HepG2 (cell line): ENCODE measurements around the gene RXFP1. TPM values are rescaled to one million over a fixed set of nuclear protein-coding genes. Genes with fewer than 3 reads are reported as not detected.

Source experiments
- ATAC-seq: fragments of 200-7000 bp; cut with Tn5 transposase; 3 replicates; pipeline ENCODE4 v1.9.1; 2020; ENCODE audit warnings: mild to moderate bottlenecking, moderate library complexity
- BruUV-seq: library from RNA; stranded (reverse); fragments of 400-500 nt; replicated peaks from 2 replicates; lab custom pipeline; 2021; lab: Mats Ljungman, UMichigan
- CTCF ChIA-PET: fragments of 300-600 bp; formaldehyde crosslinking; extraction: SDS; loops from one replicate; lab custom pipeline; 2021; ENCODE audit warnings: low total read pairs, inconsistent platforms, low intra/inter-chr PET ratio; lab: Yijun Ruan, JAX
- POLR2A ChIA-PET: fragments of 350-600 bp; sonication (Branson Sonifier 250); formaldehyde crosslinking; loops from one replicate; lab custom pipeline; 2020; ENCODE audit warnings: antibody characterized with exemption, inconsistent platforms; lab: Yijun Ruan, JAX
- DNase-seq: peaks from one replicate; pipeline ENCODE4 v3.0.0-alpha.2; 2015; ENCODE audit warnings: low spot score
- FAIRE-seq: peaks from 3 replicates; lab custom pipeline; 2011; peaks lifted over from hg19 to GRCh38; lab: Jason Lieb, UNC
- H2AFZ ChIP-seq: one replicate; pipeline ENCODE4 v1.6.1; 2011; ENCODE audit warnings: low read length, inconsistent platforms
- H3K27ac ChIP-seq: fragments of 300-600 bp; 3 replicates; pipeline ENCODE4 v1.8.0; 2011; ENCODE audit warnings: mixed run types, mild to moderate bottlenecking, mixed read lengths, low read length, inconsistent platforms; ENCODE audit not compliant: insufficient read depth; ENCODE audit errors: extremely low read length
- H3K27me3 ChIP-seq, 2 experiments: fragments of 200-600 bp in 1 of 2; 2 replicates in 1 of 2; 3 replicates in 1 of 2; pipeline versions ENCODE4 v1.6.0 to v1.8.0; 2011; ENCODE audit warnings: low read length in 2 of 2, mild to moderate bottlenecking in 2 of 2, moderate library complexity in 2 of 2, inconsistent platforms in 1 of 2; ENCODE audit not compliant: insufficient read depth in 2 of 2, control insufficient read depth in 1 of 2
- H3K36me3 ChIP-seq, 2 experiments: fragments of 200-600 bp in 1 of 2; replicated peaks in 1 of 2; 2 replicates in 1 of 2; 3 replicates in 1 of 2; pipeline versions ENCODE4 v1.5.1 to v1.8.0; 2011; ENCODE audit warnings: low read length in 2 of 2, inconsistent platforms in 1 of 2; ENCODE audit not compliant: insufficient read depth in 2 of 2, control insufficient read depth in 1 of 2
- H3K4me1 ChIP-seq: 2 replicates; pipeline ENCODE4 v1.5.1; 2012; ENCODE audit warnings: low read length, inconsistent platforms; ENCODE audit not compliant: insufficient read depth
- H3K4me2 ChIP-seq: 2 replicates; pipeline ENCODE4 v1.6.0; 2011; ENCODE audit warnings: low read depth, low read length, inconsistent platforms
- H3K4me3 ChIP-seq, 3 experiments: fragments of 200-600 bp in 1 of 3; sonication (generic), shearing (Covaris generic) in 1 of 3; replicated peaks in 1 of 3; 2 replicates each; pipeline ENCODE4 v1.5.1; 2011 to 2016; ENCODE audit warnings: low read length in 3 of 3, inconsistent platforms in 2 of 3, low read depth in 2 of 3, mild to moderate bottlenecking in 2 of 3, control low read depth in 1 of 3, mixed read lengths in 1 of 3; ENCODE audit not compliant: insufficient read depth in 1 of 3
- H3K79me2 ChIP-seq: one replicate; pipeline ENCODE4 v1.6.1; 2011; ENCODE audit warnings: low read length, inconsistent platforms; ENCODE audit not compliant: insufficient read depth
- H3K9ac ChIP-seq: 2 replicates; pipeline ENCODE4 v1.6.0; 2011; ENCODE audit warnings: mild to moderate bottlenecking, low read depth, low read length, inconsistent platforms; ENCODE audit not compliant: insufficient read depth
- H3K9me3 ChIP-seq: 2 replicates; pipeline ENCODE4 v1.5.1; 2012; ENCODE audit warnings: mild to moderate bottlenecking, low read length
- H4K20me1 ChIP-seq: 2 replicates; pipeline ENCODE4 v1.6.0; 2011; ENCODE audit warnings: inconsistent platforms, mild to moderate bottlenecking, low read length, moderate library complexity; ENCODE audit not compliant: insufficient read depth
- ELF3 ChIP-seq: IDR thresholded peaks from 2 replicates; pipeline ENCODE4 v1.6.1; 2016; ENCODE audit warnings: missing genetic modification reagents, missing compliant biosample characterization
- ERF ChIP-seq: IDR thresholded peaks from 2 replicates; pipeline ENCODE4 v1.6.1; 2018; ENCODE audit warnings: missing biosample characterization, missing genetic modification reagents
- FOXM1 ChIP-seq: sonication (generic); formaldehyde crosslinking; IDR thresholded peaks from 2 replicates; pipeline ENCODE4 v1.5.0; 2020; ENCODE audit warnings: missing genetic modification reagents
- GABPA ChIP-seq, 2 experiments: IDR thresholded peaks; 2 replicates each; pipeline ENCODE4 v1.6.1; 2011 to 2016; ENCODE audit warnings: low read depth in 2 of 2, low read length in 1 of 2, missing biosample characterization in 1 of 2, missing genetic modification characterization in 1 of 2
- GTF3A ChIP-seq: sonication (generic); formaldehyde crosslinking; conservative IDR thresholded peaks from 2 replicates; pipeline ENCODE4 v1.4.0; 2020; ENCODE audit warnings: mild to moderate bottlenecking, missing genetic modification reagents
- JARID2 ChIP-seq: sonication (generic); formaldehyde crosslinking; IDR thresholded peaks from 2 replicates; pipeline ENCODE4 v1.8.1; 2023; ENCODE audit warnings: missing genetic modification reagents, inconsistent platforms; ENCODE audit not compliant: insufficient replicate concordance
- JUND ChIP-seq: sonication (generic); formaldehyde crosslinking; IDR thresholded peaks from 2 replicates; pipeline ENCODE4 v1.8.0; 2022; ENCODE audit warnings: mild to moderate bottlenecking, missing genetic modification reagents
- MTF2 ChIP-seq: sonication (generic); formaldehyde crosslinking; IDR thresholded peaks from 2 replicates; pipeline ENCODE4 v1.5.0; 2020; ENCODE audit warnings: missing genetic modification reagents, borderline replicate concordance
- NR2C2 ChIP-seq: sonication (generic); formaldehyde crosslinking; IDR thresholded peaks from 2 replicates; pipeline ENCODE4 v1.4.0; 2020; ENCODE audit warnings: missing genetic modification reagents, mild to moderate bottlenecking, moderate library complexity, borderline replicate concordance
- PHF5A ChIP-seq: IDR thresholded peaks from one replicate; pipeline ENCODE4 v1.6.1; 2018; ENCODE audit warnings: low read depth, missing genetic modification reagents; ENCODE audit not compliant: unreplicated experiment
- TCF7 ChIP-seq: sonication (generic); IDR thresholded peaks from 2 replicates; pipeline ENCODE4 v1.6.1; 2016; ENCODE audit warnings: antibody characterized with exemption, low read depth
- TCF7L2 ChIP-seq: IDR thresholded peaks from 2 replicates; pipeline ENCODE4 v1.6.1; 2011; ENCODE audit warnings: mild to moderate bottlenecking, low read depth, low read length, moderate library complexity
- TSC22D2 ChIP-seq: sonication (generic); formaldehyde crosslinking; IDR thresholded peaks from 2 replicates; pipeline ENCODE4 v1.5.1; 2020; ENCODE audit warnings: missing genetic modification reagents, mild to moderate bottlenecking, borderline replicate concordance
- ZNF224 ChIP-seq: sonication (generic); formaldehyde crosslinking; IDR thresholded peaks from 2 replicates; pipeline ENCODE4 v1.5.0; 2020; ENCODE audit warnings: mild to moderate bottlenecking, missing genetic modification reagents
- ZNF260 ChIP-seq: sonication (generic); formaldehyde crosslinking; IDR thresholded peaks from 2 replicates; pipeline ENCODE4 v1.4.0; 2020; ENCODE audit warnings: missing genetic modification reagents, low read depth, mild to moderate bottlenecking, borderline replicate concordance
- ZNF335 ChIP-seq: sonication (generic); formaldehyde crosslinking; IDR thresholded peaks from 2 replicates; pipeline ENCODE4 v1.4.0; 2020; ENCODE audit warnings: missing genetic modification reagents
- ZNF451 ChIP-seq: sonication (generic); formaldehyde crosslinking; IDR thresholded peaks from 2 replicates; pipeline ENCODE4 v1.5.0; 2020; ENCODE audit warnings: mild to moderate bottlenecking, missing genetic modification reagents
- ZSCAN20 ChIP-seq: sonication (generic); formaldehyde crosslinking; IDR thresholded peaks from 2 replicates; pipeline ENCODE4 v1.4.0; 2020; ENCODE audit warnings: missing genetic modification reagents, mild to moderate bottlenecking, borderline replicate concordance
- WGBS: methylation state at CpG from one replicate; pipeline ENCODE4 v1.1.6; 2017; ENCODE audit warnings: low lambda C conversion rate; 5-methylcytosine and 5-hydroxymethylcytosine counted together
- in situ Hi-C: cut with HindIII; loops from 2 replicates; pipeline ENCODE4 v1.10.0; 2017; ENCODE audit warnings: low pct_unique_long_range_greater_than_20kb; ENCODE audit not compliant: extremely low pct_ligation_motif_present
- intact Hi-C: fragments of 100-400 bp; cut with micrococcal nuclease; formaldehyde crosslinking; loops from one replicate; pipeline ENCODE4 v1.10.0; 2022; ENCODE audit not compliant: unreplicated experiment
- polyA plus RNA-seq, 8 experiments: library from polyadenylated mRNA; depleted of rRNA in 3 of 8; stranded (reverse) in 7 of 8; unstranded in 1 of 8; fragments of >200 nt; fragmentation: Illumina TruSeq in 4 of 8; extraction: Trizol in 4 of 8; gene quantifications; 2 replicates each; pipeline versions ENCODE4 v1.2.1 to v1.2.3, GENCODE V29; 2011 to 2016; ENCODE audit warnings: low read depth in 4 of 8, missing spikeins in 1 of 8, mixed read lengths in 1 of 8; ENCODE audit not compliant: insufficient read depth in 1 of 8
- total RNA-seq, 5 experiments: library from RNA; depleted of rRNA; stranded (reverse); fragments of >200 nt; fragmentation: Illumina TruSeq; extraction: Trizol; gene quantifications; 2 replicates each; pipeline ENCODE4 v1.2.3, GENCODE V29; 2016; ENCODE audit warnings: low read depth in 1 of 5
- TF ChIP-seq, protein P1 (sequence below): sonication (generic); formaldehyde crosslinking; IDR thresholded peaks from 2 replicates; pipeline ENCODE4 v1.4.0; 2020; ENCODE audit warnings: missing genetic modification reagents, borderline replicate concordance
- TF ChIP-seq, protein P2 (sequence below): sonication (generic); formaldehyde crosslinking; conservative IDR thresholded peaks from 2 replicates; pipeline ENCODE4 v1.4.0; 2020; ENCODE audit warnings: mild to moderate bottlenecking, missing genetic modification reagents, moderate library complexity

Gene RXFP1
- total and polyA plus RNA-seq, 2 of the 13 experiments (the other 11 are each of a cell fraction or from before 2014, with no cell fraction given), result not detected

DNA sequence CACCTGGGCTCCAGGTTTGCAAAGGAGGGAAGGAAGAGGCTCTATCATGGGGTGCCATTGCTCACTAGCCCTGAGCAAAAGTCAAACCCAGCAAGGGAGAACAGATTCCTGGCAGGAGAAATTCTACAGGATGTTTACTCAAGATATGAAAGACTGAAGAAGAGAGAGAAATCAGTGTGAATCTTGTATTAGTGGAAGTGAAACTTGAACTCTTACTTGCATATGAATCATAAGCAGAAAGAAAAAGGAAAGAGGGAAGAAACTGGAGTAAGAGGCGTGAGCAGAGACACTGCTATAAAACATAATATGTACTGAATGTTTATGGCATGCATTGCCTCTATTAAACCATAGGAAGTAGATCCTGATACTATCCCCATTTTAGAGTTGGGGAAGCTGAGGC, 89.1 kb downstream of the RXFP1 start:
- no peaks in the 10 kb centered on the region for H3K79me2 ChIP-seq
- TF ChIP-seq JUND (CRISPR knock-in tag) (no peak), GTF3A (CRISPR knock-in tag) (no peak), ZNF224 (CRISPR knock-in tag) (no peak), FOXM1 (no peak), PHF5A (CRISPR knock-in tag) (no peak), GABPA (IDR thresholded peaks at IDR 0.05; ENCODE audit: low read depth, low read length) (no peak), GABPA (CRISPR knock-in tag; IDR thresholded peaks at IDR 0.05; ENCODE audit: low read depth) (no peak), ERF (CRISPR knock-in tag) (no peak), TCF7 (no peak), ZNF335 (no peak), ZNF451 (CRISPR knock-in tag) (no peak), MTF2 (CRISPR knock-in tag) (no peak), ELF3 (CRISPR knock-in tag) (no peak), ZNF260 (CRISPR knock-in tag) (no peak), TCF7L2 (no peak), ZSCAN20 (CRISPR knock-in tag) (no peak), NR2C2 (CRISPR knock-in tag) (no peak), JARID2 (CRISPR knock-in tag) (no peak), TSC22D2 (CRISPR knock-in tag) (no peak)
- TF ChIP-seq, protein P1, sequence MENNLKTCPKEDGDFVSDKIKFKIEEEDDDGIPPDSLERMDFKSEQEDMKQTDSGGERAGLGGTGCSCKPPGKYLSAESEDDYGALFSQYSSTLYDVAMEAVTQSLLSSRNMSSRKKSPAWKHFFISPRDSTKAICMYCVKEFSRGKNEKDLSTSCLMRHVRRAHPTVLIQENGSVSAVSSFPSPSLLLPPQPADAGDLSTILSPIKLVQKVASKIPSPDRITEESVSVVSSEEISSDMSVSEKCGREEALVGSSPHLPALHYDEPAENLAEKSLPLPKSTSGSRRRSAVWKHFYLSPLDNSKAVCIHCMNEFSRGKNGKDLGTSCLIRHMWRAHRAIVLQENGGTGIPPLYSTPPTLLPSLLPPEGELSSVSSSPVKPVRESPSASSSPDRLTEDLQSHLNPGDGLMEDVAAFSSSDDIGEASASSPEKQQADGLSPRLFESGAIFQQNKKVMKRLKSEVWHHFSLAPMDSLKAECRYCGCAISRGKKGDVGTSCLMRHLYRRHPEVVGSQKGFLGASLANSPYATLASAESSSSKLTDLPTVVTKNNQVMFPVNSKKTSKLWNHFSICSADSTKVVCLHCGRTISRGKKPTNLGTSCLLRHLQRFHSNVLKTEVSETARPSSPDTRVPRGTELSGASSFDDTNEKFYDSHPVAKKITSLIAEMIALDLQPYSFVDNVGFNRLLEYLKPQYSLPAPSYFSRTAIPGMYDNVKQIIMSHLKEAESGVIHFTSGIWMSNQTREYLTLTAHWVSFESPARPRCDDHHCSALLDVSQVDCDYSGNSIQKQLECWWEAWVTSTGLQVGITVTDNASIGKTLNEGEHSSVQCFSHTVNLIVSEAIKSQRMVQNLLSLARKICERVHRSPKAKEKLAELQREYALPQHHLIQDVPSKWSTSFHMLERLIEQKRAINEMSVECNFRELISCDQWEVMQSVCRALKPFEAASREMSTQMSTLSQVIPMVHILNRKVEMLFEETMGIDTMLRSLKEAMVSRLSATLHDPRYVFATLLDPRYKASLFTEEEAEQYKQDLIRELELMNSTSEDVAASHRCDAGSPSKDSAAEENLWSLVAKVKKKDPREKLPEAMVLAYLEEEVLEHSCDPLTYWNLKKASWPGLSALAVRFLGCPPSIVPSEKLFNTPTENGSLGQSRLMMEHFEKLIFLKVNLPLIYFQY (CRISPR knock-in tag), result no peak
- TF ChIP-seq, protein P2, sequence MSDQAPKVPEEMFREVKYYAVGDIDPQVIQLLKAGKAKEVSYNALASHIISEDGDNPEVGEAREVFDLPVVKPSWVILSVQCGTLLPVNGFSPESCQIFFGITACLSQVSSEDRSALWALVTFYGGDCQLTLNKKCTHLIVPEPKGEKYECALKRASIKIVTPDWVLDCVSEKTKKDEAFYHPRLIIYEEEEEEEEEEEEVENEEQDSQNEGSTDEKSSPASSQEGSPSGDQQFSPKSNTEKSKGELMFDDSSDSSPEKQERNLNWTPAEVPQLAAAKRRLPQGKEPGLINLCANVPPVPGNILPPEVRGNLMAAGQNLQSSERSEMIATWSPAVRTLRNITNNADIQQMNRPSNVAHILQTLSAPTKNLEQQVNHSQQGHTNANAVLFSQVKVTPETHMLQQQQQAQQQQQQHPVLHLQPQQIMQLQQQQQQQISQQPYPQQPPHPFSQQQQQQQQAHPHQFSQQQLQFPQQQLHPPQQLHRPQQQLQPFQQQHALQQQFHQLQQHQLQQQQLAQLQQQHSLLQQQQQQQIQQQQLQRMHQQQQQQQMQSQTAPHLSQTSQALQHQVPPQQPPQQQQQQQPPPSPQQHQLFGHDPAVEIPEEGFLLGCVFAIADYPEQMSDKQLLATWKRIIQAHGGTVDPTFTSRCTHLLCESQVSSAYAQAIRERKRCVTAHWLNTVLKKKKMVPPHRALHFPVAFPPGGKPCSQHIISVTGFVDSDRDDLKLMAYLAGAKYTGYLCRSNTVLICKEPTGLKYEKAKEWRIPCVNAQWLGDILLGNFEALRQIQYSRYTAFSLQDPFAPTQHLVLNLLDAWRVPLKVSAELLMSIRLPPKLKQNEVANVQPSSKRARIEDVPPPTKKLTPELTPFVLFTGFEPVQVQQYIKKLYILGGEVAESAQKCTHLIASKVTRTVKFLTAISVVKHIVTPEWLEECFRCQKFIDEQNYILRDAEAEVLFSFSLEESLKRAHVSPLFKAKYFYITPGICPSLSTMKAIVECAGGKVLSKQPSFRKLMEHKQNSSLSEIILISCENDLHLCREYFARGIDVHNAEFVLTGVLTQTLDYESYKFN, result no peak
- H2AFZ ChIP-seq, result no peak overlapping the region
- no peaks in the 10 kb centered on the region for H3K36me3 ChIP-seq
- intact Hi-C loops, result no loop called here
- H3K4me2 ChIP-seq, result no peak overlapping the region
- no peaks in the 10 kb centered on the region for H3K9me3 ChIP-seq
- DNase-seq, result no peak
- H3K27ac ChIP-seq, result no peak overlapping the region
- H3K9ac ChIP-seq, result no peak overlapping the region
- ATAC-seq, result no peak
- in situ Hi-C loops, result loop anchor here (25.0 kb wide), 1 partner anchor 623 kb away; no protein-coding TSS in a partner anchor
- H3K4me1 ChIP-seq, result no peaks in the 10 kb centered on the region
- no peaks in the 10 kb centered on the region for H4K20me1 ChIP-seq
- BruUV-seq, result no TSS peak
- CTCF ChIA-PET, result no interaction called here
- POLR2A ChIA-PET, result no interaction called here
- no peak overlapping the region for H3K4me3 ChIP-seq
- no peak for FAIRE-seq
- H3K27me3 ChIP-seq, result no peaks in the 10 kb centered on the region
- 20% methylated on average over 1 of the region's 1 CpG for WGBS
